ENCODE data around the gene DPYSL5.

The DPYSL5 gene

DNA sequence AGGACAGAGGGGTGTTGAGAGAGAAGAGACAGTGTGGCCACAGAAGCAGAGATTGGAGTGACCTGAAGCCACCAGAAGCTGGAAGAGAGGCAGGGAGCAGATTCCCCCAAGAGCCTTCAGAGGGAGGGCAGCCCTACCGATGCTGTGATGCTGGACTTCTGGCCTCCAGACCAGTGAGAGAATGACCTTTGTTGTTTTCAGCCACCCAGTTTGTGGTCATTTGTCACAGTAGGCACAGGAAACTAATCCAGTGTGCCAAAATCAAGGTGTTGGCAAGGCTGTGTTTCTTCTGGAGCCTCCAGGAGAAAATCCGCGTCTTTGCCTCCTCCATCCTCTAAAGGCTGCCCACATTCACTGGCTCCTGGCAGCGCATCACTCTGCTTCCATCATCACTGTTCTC is 137.9 kb downstream of the DPYSL5 start:
- no peak for FAIRE-seq
- no peak for TF ChIP-seq POLR2AphosphoS5 (IDR thresholded peaks at IDR 0.05; ENCODE audit: low read depth, low read length)
- no peak for TF ChIP-seq POLR2A (IDR thresholded peaks at IDR 0.05; ENCODE audit: low read depth, low read length)
- no peak for TF ChIP-seq PAX5 (IDR thresholded peaks at IDR 0.05; ENCODE audit: insufficient read depth, low read length, severe bottlenecking)
- no peak for TF ChIP-seq TAF1 (IDR thresholded peaks at IDR 0.05; ENCODE audit: low read depth, low read length)
- no peak for TF ChIP-seq SPI1 (IDR thresholded peaks at IDR 0.05; ENCODE audit: low read depth, low read length)
- TF ChIP-seq POU2F2 (IDR thresholded peaks at IDR 0.05; ENCODE audit: low read depth, low read length), result no peak
- no peak for DNase-seq (ENCODE audit: insufficient read length, low spot score)

DNA sequence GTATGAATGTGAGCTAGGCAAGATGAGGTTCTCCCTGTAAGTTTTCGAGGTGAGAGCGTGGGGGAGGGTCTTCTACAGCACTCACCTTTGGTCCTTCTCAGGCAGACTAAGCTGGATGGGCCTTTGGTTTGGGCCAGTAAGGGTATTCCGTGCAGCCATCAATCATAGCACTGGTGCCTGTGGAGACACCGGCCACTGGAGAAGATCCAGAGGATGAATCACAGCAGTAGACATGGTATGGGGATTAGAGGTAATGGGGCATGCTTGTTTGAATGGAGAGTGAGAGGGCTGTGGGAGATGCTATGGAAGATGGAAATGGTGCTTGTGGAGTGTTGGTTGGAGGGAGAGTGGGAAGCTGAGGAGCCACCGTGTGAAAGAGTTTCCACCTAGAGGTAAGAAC is 138.6 kb downstream of the DPYSL5 start:
- FAIRE-seq (no peak), DNase-seq (ENCODE audit: insufficient read length, low spot score) (no peak)
- TF ChIP-seq POLR2A (IDR thresholded peaks at IDR 0.05; ENCODE audit: low read depth, low read length), result no peak
- TF ChIP-seq SPI1 (IDR thresholded peaks at IDR 0.05; ENCODE audit: low read depth, low read length), result no peak
- TF ChIP-seq POLR2AphosphoS5 (IDR thresholded peaks at IDR 0.05; ENCODE audit: low read depth, low read length), result no peak
- TF ChIP-seq TAF1 (IDR thresholded peaks at IDR 0.05; ENCODE audit: low read depth, low read length), result no peak
- TF ChIP-seq PAX5 (IDR thresholded peaks at IDR 0.05; ENCODE audit: insufficient read depth, low read length, severe bottlenecking), result no peak
- no peak for TF ChIP-seq POU2F2 (IDR thresholded peaks at IDR 0.05; ENCODE audit: low read depth, low read length)

DNA sequence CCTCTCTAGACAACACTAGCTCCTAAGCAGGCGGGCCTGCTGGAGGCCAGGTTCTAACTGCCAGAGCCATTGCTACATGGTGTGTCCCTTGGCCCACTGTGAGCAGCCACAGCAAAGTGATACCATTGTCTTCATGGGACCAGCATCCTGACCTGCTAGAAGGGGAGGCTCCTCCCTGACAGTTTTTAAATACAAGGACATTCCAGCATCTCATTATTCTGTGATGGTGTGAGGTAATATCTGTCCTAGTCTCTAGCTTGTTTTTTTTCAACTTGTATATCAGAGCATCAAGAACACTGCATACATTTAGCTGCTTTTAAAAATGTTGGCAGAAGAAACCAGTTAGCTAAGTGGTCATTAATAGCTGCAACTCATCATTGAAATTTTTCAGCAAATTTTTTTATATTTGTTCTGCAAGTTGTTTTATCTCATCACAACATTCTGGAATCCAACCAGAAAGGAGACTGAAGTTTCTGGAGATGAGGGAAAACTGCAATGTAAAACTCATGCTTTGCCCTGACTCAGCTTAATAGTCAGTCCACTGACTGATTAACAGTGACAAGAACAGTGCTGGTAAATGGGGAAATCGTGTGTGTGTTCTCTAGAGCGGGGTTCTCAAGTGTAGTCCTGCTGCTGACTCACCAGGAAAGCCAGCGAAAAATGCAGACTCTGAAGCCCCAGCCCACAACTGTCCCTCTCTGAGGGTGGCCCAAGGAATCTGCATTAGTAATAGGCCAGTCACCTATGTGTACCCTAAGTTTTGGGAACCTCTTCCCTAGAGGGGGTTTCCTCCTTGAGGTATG is 140.3 kb downstream of the DPYSL5 start:
- FAIRE-seq (no peak), DNase-seq (ENCODE audit: insufficient read length, low spot score) (no peak)
- TF ChIP-seq POU2F2 (IDR thresholded peaks at IDR 0.05; ENCODE audit: low read depth, low read length) (no peak), TAF1 (IDR thresholded peaks at IDR 0.05; ENCODE audit: low read depth, low read length) (no peak), PAX5 (IDR thresholded peaks at IDR 0.05; ENCODE audit: insufficient read depth, low read length, severe bottlenecking) (no peak), SPI1 (IDR thresholded peaks at IDR 0.05; ENCODE audit: low read depth, low read length) (no peak), POLR2AphosphoS5 (IDR thresholded peaks at IDR 0.05; ENCODE audit: low read depth, low read length) (no peak), POLR2A (IDR thresholded peaks at IDR 0.05; ENCODE audit: low read depth, low read length) (no peak)

DNA sequence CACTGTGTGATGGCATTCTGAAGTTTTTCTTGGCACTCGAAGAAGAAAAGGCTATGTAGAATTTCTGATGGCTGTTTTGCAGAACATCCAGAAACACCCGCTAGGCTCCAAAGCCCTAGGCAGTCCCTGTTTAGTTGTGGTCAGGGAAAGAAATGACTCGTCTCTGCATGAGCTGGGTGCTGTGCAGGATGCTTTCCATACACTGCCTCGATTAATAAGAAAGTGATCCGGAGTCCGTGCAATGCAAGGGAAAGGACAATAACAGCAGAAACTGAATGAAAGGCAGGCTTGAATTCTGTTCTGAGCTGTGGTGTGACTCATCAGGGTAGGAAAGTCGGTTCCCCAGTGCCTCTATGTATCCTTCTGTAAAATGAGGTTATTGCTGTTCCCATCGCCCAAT is 141.2 kb downstream of the DPYSL5 start:
- DNase-seq (ENCODE audit: insufficient read length, low spot score) (no peak), FAIRE-seq (no peak)
- TF ChIP-seq POU2F2 (IDR thresholded peaks at IDR 0.05; ENCODE audit: low read depth, low read length) (no peak), POLR2A (IDR thresholded peaks at IDR 0.05; ENCODE audit: low read depth, low read length) (no peak), SPI1 (IDR thresholded peaks at IDR 0.05; ENCODE audit: low read depth, low read length) (no peak), POLR2AphosphoS5 (IDR thresholded peaks at IDR 0.05; ENCODE audit: low read depth, low read length) (no peak), PAX5 (IDR thresholded peaks at IDR 0.05; ENCODE audit: insufficient read depth, low read length, severe bottlenecking) (no peak), TAF1 (IDR thresholded peaks at IDR 0.05; ENCODE audit: low read depth, low read length) (no peak)

DNA sequence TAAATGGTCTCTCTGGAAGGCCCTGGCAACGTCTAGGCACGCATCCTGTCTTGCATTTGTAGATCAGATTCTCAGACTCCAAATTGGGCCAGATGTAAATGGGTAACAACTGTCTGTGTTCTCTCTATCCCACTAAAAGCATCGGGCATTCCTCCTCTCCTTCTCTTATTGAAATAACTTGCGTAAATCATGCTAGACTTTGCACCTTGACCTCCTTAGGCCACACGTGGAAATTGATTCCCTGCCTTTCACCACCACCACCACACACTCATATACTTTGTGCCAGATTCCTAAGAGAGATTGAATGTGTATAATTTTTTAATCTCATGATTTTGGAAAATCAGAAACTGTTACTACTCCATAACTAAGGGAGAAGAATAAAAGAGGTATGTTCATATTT is 143.8 kb downstream of the DPYSL5 start:
- DNase-seq (ENCODE audit: insufficient read length, low spot score) (no peak), FAIRE-seq (no peak)
- TF ChIP-seq TAF1 (IDR thresholded peaks at IDR 0.05; ENCODE audit: low read depth, low read length), result no peak
- TF ChIP-seq POU2F2 (IDR thresholded peaks at IDR 0.05; ENCODE audit: low read depth, low read length), result no peak
- no peak for TF ChIP-seq PAX5 (IDR thresholded peaks at IDR 0.05; ENCODE audit: insufficient read depth, low read length, severe bottlenecking)
- no peak for TF ChIP-seq POLR2A (IDR thresholded peaks at IDR 0.05; ENCODE audit: low read depth, low read length)
- TF ChIP-seq POLR2AphosphoS5 (IDR thresholded peaks at IDR 0.05; ENCODE audit: low read depth, low read length), result no peak
- TF ChIP-seq SPI1 (IDR thresholded peaks at IDR 0.05; ENCODE audit: low read depth, low read length), result no peak

DNA sequence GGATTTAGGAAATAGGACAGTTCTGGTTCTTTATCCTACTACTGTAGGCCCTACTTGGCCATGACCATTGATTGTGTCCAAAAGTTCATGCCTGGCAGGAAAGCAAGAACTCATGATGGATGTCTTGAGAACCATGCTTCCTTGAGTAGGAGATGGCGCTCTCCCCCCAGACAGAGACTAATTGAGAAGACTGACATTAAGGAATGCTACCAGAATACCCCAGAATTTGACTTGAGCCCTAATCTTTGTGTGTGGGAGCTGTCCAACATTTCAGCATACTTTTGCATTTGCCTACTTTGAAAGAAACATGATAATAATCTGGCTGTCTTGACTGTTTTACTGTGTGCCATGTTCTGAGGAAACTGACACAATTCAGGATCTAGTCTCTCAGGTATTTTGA is 145.8 kb downstream of the DPYSL5 start:
- TF ChIP-seq TAF1 (IDR thresholded peaks at IDR 0.05; ENCODE audit: low read depth, low read length) (no peak), SPI1 (IDR thresholded peaks at IDR 0.05; ENCODE audit: low read depth, low read length) (no peak), POLR2AphosphoS5 (IDR thresholded peaks at IDR 0.05; ENCODE audit: low read depth, low read length) (no peak), POLR2A (IDR thresholded peaks at IDR 0.05; ENCODE audit: low read depth, low read length) (no peak), PAX5 (IDR thresholded peaks at IDR 0.05; ENCODE audit: insufficient read depth, low read length, severe bottlenecking) (no peak), POU2F2 (IDR thresholded peaks at IDR 0.05; ENCODE audit: low read depth, low read length) (no peak)
- FAIRE-seq, result no peak
- no peak for DNase-seq (ENCODE audit: insufficient read length, low spot score)

DNA sequence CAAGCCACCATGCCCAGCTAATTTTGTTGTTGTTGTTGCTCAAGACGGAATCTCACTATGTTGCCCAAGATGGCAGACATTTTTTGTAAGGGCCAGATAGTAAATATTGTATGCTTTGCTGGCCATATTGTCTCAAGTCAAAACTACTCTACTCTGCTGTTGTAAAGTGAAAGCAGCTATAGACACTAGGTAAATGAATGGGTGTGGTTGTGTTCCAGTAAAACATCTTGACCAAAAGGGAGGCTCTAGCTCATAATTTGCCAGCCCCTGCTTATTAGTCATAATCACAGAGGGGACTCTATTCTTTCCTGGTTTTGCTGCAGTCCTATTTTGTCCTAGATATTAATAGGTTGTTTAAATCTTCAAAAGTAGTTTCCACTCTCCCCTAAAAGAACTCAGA is 147.1 kb downstream of the DPYSL5 start:
- no peak for DNase-seq (ENCODE audit: insufficient read length, low spot score)
- no peak for TF ChIP-seq PAX5 (IDR thresholded peaks at IDR 0.05; ENCODE audit: insufficient read depth, low read length, severe bottlenecking)
- TF ChIP-seq SPI1 (IDR thresholded peaks at IDR 0.05; ENCODE audit: low read depth, low read length), result no peak
- TF ChIP-seq POLR2A (IDR thresholded peaks at IDR 0.05; ENCODE audit: low read depth, low read length), result no peak
- no peak for TF ChIP-seq POU2F2 (IDR thresholded peaks at IDR 0.05; ENCODE audit: low read depth, low read length)
- TF ChIP-seq POLR2AphosphoS5 (IDR thresholded peaks at IDR 0.05; ENCODE audit: low read depth, low read length), result no peak
- no peak for TF ChIP-seq TAF1 (IDR thresholded peaks at IDR 0.05; ENCODE audit: low read depth, low read length)
- FAIRE-seq, result no peak

DNA sequence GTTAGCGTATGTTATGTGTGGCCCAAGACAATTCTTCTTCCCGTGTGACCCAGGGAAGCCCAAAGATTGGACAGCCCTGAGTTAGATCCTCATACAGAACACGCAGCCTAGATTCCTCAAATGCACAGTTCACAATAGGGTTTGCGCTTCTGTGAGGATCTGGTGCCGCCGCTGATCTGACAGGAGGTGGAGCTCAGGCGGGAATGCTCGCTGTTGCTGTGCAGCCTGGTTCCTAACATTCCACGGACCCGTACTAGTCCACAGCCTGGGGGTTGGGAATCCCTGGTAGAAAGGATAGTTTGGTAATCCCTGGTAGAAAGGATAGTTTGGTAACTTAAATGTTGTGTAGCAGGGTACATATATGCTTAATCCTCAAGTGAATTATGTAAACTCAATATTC is 149.5 kb downstream of the DPYSL5 start:
- FAIRE-seq (no peak), DNase-seq (ENCODE audit: insufficient read length, low spot score) (no peak)
- no peak for TF ChIP-seq PAX5 (IDR thresholded peaks at IDR 0.05; ENCODE audit: insufficient read depth, low read length, severe bottlenecking)
- TF ChIP-seq TAF1 (IDR thresholded peaks at IDR 0.05; ENCODE audit: low read depth, low read length), result no peak
- TF ChIP-seq SPI1 (IDR thresholded peaks at IDR 0.05; ENCODE audit: low read depth, low read length), result no peak
- TF ChIP-seq POLR2A (IDR thresholded peaks at IDR 0.05; ENCODE audit: low read depth, low read length), result no peak
- TF ChIP-seq POLR2AphosphoS5 (IDR thresholded peaks at IDR 0.05; ENCODE audit: low read depth, low read length), result no peak
- no peak for TF ChIP-seq POU2F2 (IDR thresholded peaks at IDR 0.05; ENCODE audit: low read depth, low read length)

DNA sequence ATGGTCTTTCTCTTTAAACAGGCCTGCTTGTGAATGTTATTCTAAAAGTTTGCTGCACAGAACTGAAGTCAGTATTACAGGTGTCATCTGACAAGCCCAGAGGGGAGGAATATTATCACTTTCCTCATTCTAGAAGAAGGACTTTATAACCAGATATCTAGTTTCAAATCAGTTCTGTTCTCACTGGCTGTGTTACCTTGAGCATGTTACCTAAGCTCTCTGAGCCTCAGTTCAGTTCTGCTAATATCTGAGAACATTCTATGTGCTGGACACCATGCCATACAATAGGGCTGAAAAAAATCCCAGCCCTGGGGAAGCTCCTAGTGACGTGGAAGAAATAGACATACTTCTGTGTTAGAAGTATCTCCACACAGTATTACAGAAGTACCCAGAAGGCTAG is 150.4 kb downstream of the DPYSL5 start:
- no peak for TF ChIP-seq TAF1 (IDR thresholded peaks at IDR 0.05; ENCODE audit: low read depth, low read length)
- no peak for TF ChIP-seq POU2F2 (IDR thresholded peaks at IDR 0.05; ENCODE audit: low read depth, low read length)
- no peak for TF ChIP-seq SPI1 (IDR thresholded peaks at IDR 0.05; ENCODE audit: low read depth, low read length)
- TF ChIP-seq POLR2A (IDR thresholded peaks at IDR 0.05; ENCODE audit: low read depth, low read length), result no peak
- TF ChIP-seq POLR2AphosphoS5 (IDR thresholded peaks at IDR 0.05; ENCODE audit: low read depth, low read length), result no peak
- no peak for TF ChIP-seq PAX5 (IDR thresholded peaks at IDR 0.05; ENCODE audit: insufficient read depth, low read length, severe bottlenecking)
- DNase-seq (ENCODE audit: insufficient read length, low spot score) (no peak), FAIRE-seq (no peak)
